ACHN (cell line): ENCODE measurements around the gene AGTR1.

Source experiments
- DNase-seq: peaks from one replicate; pipeline ENCODE4 v3.0.0-alpha.2; 2015
- in situ Hi-C: cut with HindIII; loops from 2 replicates; pipeline ENCODE4 v1.10.0; 2017; ENCODE audit warnings: low sequenced_read_pairs, low pct_ligation_motif_present, low pct_unique_long_range_greater_than_20kb

The AGTR1 gene

DNA sequence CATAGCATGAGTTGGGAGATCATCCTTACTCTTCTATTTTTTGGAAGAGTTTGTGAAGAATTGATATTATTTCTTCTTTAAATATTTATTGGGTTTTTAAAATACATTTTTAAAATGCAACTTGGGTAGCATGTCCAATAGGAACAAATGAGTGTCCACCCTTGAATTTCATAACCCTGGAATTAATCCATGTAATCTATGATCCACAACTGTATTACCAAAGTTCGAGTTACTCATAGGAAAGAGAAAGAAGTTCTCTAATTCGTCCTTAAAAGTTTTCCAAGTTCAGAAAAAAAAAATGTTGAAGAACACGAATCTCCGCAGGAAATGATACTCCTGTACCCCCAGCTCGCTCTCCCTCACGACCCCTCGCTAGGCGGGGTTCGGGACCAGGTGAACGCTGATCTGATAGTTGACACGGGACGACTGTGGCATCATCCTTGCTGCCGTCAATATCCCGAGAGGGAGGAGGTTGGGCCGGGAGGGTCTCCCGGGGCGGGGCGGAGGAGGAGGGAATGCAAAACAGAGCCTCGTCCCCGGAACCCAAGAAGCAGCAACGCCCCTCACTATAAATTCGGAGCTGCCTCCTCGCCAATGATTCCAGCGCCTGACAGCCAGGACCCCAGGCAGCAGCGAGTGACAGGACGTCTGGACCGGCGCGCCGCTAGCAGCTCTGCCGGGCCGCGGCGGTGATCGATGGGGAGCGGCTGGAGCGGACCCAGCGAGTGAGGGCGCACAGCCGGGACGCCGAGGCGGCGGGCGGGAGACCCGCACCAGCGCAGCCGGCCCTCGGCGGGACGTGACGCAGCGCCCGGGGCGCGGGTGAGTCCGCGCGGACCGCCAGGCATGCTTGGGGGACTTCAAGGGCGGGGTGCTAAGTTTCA, at the start of gene AGTR1:
Gene AGTR1 (plus strand): TSS at position 598 of the 884 bp plus-strand sequence. CDS start 43,133 bp downstream, outside the sequence.
- in situ Hi-C loops: no loop called here
- DNase-seq: no peak

DNA sequence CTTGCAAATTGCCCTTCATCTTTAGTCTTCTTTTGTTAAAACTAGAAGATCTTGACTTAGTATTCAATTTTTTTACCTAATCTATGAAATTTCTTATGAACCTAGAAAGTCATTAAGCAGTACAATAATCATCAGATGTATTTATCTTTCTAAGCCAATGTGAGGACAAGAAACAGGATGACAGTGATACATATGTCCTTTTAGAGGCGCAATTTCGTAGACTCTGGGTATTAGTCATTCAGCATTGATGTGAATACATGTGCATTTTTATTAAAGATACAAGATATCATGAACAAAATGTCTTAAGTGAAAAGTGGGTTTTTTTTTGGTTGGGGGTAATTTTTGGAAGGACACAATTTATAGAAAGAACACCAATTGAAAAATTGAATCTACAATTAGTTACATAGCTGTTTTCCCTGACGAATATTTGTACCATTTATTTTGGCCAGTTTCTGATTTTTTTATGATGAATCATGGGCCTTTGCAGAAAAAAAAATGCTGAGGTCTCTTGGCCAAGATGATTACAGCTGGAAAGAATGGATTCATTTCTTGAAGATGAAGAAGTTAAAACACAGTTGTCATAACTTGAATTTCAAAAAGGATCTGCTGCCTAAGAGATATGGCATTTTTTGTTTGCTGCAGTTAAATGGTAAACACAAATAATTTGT, 48.9 kb upstream of the AGTR1 start:
- in situ Hi-C loops: no loop called here
- DNase-seq: no peak

DNA sequence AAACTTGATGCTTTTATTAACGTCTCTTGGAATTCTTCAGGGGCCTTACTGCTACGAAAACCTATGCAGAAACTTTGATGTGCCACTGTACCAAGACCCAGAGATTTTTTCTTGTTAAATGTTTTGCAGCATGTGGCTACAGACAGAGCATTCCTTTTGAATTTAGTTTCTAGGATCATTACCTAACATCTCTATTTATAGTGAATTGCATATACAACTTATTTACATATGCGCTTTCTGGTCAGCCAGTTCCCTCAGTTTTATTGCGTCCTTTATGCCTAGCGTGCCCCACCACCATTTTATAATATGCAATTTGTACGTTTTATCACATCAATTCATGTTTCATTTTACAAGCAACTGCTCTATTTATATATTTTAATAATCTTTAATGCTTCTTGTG, 46.2 kb upstream of the AGTR1 start:
- in situ Hi-C loops: no loop called here
- no peak for DNase-seq

DNA sequence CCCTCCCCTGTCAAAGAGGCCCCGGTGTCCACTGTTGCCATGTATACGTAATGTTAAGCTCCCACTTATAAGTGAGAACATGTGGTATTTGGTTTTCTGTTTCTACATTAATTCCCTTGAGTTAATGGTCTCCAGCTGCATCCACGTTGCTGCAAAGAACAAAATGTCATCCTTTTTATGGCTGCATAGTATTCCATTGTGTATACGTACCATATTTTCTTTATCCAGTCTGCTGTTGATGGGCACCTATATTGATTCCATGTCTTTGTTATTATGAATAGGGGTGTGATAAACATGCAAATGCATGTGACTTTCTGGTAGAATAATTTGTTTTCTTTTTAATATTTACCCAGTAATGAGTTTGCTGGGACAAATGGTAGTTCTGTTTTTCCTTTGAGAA, 43.3 kb upstream of the AGTR1 start:
- in situ Hi-C loops: no loop called here

DNA sequence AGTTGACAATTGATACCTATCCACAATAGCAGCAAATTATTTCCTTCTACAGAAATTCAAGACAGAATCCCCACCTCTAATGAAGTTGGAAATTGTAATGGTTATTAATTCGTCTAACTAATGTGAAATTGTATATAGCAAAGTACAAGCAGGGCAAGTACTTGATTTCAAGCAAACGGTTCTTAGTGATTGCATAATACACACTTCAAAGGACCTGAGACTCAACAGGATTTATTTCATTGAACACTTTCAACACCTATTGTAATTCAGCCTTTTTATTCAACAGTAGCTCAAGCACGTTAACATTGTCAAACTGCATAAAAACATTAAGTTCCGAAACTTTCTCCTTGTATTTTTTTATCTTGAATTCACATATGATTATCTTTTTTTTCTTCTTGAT, 40.2 kb upstream of the AGTR1 start:
- in situ Hi-C loops: no loop called here
- no peak for DNase-seq

More for the DNA sequence above, 43.3 kb upstream of the AGTR1 start:
- no peak for DNase-seq

DNA sequence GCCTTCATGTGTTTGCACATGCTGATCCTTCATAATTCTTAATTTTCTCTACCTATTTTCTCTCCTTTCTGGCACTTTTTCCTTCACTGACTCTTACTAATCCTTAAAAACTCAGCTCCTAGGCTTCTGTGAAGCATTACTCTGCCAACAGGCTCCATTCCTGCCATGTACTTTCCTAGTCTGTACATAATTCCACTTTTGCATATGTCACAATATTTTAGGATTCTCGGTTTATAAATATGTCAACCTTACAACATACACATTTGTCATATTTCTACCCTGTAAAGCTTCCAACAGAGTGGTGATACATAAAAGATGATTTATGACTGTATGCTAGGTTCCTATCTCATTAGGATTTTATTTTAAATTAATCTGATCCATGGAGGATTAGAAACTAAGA, 38.2 kb upstream of the AGTR1 start:
- in situ Hi-C loops: no loop called here
- DNase-seq: no peak

DNA sequence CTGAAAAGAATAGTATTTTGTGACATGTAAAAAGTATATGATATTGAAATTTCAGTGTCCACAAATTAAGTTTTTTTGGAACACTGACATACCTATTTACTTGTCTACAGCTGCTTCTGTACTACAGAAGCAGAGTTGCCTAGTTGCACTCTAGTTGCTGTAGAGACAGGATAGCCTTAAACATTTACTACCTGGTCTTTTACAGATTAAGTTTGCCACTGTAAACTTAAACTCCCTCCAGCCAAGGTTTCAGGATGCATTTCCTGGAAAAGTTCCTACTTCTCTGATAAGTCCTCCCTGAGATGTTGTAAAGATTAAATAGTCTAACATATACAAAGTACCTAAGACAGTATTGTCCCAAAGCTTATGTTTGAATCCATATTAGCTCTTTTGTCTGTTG, 17.4 kb upstream of the AGTR1 start:
- in situ Hi-C loops: no loop called here
- DNase-seq: no peak

DNA sequence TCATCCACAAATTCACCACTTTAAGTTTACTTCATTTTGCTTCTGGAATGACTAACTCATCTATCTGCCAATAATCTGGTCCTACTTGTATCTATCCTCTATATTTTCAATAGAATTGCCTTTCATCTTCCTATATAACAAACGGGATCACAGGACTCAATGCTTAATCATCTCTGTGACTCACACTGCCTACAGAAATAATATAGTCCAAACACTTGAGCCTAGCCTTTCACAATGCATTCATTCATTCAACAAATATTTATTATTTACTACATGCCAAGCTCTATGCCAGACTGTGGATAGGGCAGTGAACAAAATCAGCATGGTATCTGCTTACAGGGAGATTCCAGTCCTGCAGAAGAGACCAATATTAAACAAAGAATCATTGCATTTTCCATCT, 16.6 kb upstream of the AGTR1 start:
- in situ Hi-C loops: no loop called here
- DNase-seq: no peak

DNA sequence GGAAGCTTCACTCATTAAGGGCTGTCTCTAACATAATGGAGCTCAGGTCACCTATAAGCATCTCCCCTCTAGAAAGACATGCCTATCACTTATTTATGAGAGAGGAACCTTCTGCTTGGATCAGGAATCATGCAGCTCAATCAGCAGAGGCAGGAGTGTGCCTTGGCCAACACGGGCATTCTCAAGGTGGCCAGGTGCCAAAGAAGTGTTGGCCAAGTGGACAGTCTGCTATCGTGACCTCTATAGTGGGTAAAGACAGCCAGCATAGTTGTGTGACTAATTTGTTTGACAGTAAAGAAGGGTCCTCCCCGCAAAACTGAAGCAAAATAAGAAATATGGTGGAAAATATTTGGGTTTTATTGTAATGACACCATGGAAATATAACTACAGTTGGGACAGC, 14.7 kb upstream of the AGTR1 start:
- no peak for DNase-seq
- in situ Hi-C loops: no loop called here

DNA sequence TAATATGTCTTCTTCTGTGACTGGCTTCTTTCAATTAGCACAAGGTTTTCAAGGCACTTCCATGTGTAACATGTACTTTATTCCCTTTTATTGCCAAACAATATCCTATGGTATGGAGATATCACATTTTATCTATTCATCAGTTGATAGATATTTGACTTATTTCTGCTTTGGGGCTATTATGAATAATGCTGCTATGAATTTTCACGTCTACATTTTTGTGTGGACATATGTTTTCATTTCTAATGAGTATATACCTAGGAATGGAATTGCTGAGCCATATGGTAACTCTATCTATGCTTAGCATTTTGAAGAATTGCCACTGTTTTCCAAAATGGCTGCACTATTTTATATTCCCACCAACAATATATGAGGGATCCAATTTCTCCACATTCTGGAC, 3.6 kb upstream of the AGTR1 start:
- in situ Hi-C loops: no loop called here
- DNase-seq: no peak

DNA sequence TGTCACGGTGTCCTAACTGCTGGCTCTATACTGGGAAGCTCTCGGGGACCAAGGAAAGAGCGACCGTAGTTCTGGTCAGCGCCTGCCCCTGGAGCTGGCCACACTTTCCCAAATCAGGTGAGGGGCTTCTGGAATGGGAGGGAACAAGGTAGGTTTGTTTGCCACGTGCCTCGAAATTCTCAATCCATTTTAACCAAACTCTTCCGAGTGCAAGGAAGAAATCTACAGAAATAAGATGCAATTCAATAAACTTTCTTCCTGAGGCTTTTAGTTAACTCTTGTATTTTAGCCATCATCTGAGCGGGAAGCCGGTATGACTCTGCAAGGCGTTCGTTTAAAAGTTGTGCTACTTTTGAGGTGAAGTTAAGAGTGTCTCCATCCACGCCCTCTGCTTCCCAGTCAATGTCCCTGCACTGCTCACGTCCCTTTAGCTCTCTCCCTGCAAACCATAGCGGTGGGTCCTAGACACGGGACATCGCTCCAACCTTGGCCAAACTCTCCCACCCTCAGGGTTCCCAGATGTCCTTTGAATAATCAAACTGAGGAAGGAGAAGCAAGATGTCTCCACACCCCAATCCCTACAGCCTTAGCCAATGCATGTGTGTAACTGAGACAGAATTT, 597 bp downstream of the AGTR1 start:
- DNase-seq: no peak
- in situ Hi-C loops: no loop called here

DNA sequence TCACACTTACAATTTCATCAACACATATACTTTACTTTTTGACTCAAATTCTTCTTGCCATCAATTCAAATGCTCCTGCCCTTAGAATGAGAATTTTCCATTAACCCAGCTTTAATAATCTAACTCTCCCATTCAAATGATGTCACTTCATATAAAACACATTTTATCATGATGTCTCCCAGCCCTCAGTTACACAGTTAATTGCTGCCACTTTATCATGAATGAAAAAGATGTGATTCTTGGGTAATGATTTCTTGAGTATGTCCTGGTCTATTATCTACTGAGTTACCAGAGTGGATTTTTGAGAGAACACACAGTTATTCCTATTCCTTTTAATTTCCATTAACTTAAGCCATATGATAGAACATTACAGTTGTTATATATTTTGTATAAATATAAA, 7.6 kb downstream of the AGTR1 start:
- DNase-seq: no peak
- in situ Hi-C loops: no loop called here

DNA sequence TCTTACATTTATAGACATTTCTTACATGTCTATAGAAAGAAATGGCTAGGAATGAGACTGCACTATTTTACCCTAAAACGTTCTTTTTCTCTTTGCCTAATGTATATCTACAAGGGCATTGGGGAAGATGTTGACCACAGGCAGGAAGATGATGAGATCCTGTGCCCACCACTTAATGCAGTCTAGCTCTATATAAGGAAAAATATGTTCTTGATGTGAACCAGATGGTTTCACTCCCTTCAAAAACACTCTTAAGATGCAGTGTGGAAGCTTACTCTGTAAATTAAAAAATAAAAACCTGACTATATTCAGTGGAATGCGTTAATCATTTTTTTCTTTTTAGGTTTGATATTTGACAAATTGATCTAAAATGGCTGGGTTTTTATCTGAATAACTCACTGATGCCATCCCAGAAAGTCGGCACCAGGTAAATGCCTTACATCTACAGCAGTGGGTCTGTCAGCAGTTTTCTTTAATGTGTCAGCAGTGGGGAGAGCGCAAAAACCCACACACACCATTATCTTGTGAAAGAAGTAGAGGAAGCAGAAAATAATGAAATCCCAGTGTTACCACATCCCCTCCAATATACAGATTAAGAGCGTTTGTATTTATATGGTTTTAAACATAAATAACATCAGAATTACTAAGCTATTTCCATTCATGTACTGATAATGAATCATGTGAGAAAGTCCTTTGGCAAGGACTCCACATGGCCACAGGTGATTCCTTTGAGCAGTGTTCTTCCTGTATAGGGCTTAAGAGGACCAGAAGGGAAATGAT, 10.1 kb downstream of the AGTR1 start:
- in situ Hi-C loops: no loop called here
- no peak for DNase-seq

DNA sequence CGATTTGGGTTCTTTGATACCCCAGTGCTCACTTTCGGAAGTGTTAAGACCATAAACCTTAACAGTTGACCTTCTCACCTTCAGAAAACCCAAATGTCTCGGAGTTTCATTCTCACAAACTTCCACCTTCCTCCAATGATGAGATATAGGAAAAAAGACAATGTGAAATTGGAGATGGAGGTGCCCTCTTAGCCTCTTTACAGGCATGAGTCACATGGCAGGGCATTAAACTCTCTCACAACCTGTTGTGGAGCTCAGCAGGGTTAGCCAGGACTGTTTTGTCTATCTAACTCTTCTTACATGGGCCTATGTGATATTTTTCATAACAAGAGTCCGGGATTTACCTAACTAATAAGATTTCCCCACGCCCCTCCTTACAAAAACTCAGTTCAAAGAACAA, 10.7 kb downstream of the AGTR1 start:
- DNase-seq: no peak
- in situ Hi-C loops: no loop called here

DNA sequence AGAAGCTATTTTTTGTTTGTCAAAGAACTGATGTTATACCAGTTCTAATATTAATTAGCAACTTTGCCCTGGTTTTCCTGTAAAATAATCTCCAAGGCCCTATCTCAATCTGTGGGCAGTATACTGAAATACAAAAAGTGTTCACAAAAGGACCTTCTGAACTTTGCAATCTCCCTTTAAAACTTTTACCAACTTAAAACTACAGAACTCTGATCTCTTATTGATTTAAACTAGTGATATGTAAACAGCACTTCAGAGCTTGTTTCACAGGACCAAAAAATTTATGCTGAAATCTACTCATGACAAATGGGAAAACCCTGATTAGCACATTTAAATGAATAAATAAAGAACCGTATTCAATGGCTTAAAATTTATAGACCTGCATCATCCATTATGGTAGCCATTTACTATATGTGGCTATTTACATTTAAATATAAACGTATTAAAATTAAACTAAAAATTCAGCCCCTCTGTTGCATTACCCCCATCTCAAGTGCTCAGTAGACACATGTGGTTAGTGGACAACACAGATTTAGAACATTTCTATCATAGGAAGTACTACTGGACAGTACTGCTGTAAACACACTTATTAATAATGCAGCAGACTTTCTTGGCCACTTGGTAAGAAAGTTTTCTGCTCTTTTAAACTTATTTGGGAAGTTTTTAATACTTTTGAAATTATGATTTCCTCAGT, 12.0 kb downstream of the AGTR1 start:
- DNase-seq: no peak
- in situ Hi-C loops: no loop called here

DNA sequence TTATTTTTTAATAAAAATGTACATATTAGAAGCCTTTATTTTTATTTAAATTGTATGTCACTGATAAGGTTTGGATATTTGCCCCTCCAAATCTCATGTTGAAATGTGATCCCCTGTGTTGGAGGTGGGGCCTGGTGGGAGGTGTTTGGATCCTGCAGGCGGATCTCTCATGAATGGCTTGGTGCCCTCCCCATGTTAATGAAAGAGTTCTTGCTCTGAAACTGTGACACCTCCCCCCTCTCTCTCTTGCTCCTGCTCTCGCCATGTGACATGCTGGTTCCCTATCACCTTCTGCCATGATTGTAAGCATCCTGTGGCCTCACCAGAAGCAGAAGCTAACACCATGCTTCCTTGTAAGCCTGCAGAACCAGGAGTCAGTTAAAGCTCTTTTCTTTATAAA, 13.0 kb downstream of the AGTR1 start:
- in situ Hi-C loops: no loop called here
- DNase-seq: no peak

DNA sequence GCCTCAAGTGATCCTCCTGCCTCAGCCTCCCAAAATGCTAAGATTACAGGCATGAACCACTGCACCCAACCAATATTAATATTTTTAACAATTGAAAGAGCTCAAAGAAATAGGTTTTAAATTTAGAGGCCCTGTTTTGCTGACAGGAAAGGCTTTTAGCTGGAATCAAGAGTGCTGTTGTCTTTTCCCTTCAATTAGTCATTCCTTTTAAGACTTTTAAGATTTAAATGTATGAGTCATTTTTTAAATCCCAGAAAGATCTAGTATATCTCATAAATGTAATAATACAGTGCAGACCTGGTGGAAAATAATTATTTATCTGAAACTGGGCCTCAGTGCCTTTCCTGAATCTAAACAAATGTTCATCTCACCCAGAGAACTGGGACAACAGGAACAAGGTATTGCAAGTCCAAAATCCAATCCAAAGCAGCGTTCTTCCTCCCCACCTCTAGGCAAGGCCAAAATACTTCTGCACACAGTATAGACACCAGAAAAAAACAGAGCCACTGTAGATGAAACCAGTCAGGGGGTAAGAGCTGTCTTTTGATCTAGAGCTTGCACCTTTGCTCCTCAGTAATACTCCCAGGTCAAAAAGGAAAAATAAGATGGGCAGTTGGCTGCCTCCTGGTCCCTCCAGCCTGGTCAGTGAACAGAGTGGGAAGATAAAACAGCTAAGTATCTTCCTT, 14.4 kb downstream of the AGTR1 start:
- DNase-seq: no peak
- in situ Hi-C loops: no loop called here

DNA sequence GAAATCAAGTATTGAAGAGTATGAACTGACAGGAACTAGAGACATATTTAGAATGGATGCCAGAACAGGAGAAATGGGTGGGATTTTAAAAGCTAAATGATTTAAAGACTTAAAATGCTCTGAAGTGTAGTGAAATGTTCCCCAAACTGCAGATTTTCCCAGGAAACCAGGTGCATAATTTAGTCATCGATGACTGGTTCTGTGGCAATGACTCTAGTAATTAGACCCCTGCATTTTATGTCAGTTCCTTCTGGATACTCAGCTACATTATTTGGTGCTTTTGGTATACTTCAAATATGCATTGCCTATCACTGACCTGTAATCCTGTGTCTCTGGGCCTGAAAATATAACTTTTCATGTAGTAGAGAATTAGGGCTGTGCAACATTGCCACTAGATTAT, 16.8 kb downstream of the AGTR1 start:
- in situ Hi-C loops: no loop called here

More for the DNA sequence above, 16.8 kb downstream of the AGTR1 start:
- no peak for DNase-seq
